Measurements from ENCODE around the gene WDR76. TPM values are rescaled to one million over a fixed set of nuclear protein-coding genes. Genes with fewer than 3 reads are reported as not detected.

Gene WDR76
- total RNA-seq, 4 donors from 2014 or later, result 2.7 to 21.5 (median 4.1) TPM

DNA sequence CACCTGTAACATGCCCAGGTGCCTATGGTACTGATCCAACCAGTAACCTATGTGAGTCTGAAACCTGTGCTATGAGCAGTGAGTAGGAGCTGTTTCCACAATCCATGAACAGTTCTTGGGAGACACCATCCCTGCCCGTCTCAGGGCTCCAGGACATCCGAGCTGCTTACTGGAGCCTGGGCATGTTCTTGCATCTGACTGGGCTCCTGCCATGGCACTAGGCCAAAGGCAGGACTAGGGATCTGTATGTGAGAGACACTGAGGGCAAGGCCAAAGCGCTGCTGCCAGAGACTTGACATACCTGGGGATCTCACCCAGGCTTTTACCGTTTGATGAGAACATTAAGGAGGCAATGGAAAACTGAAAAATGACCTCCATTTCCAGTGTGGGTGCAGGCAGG is 59.8 kb downstream of the WDR76 start:
- DNase-seq, result no peak
- Histone ChIP-seq H3K4me3 (no peak overlapping the region), H3K9me3 (no peaks in the 10 kb centered on the region), H3K36me3 (no peaks in the 10 kb centered on the region), H3K4me1 (no peaks in the 10 kb centered on the region), H3K27me3 (no peaks in the 10 kb centered on the region), H3K27ac (no peak overlapping the region)
- TF ChIP-seq POLR2A (IDR thresholded peaks at IDR 0.05), result no peak
- TF ChIP-seq, protein P1, sequence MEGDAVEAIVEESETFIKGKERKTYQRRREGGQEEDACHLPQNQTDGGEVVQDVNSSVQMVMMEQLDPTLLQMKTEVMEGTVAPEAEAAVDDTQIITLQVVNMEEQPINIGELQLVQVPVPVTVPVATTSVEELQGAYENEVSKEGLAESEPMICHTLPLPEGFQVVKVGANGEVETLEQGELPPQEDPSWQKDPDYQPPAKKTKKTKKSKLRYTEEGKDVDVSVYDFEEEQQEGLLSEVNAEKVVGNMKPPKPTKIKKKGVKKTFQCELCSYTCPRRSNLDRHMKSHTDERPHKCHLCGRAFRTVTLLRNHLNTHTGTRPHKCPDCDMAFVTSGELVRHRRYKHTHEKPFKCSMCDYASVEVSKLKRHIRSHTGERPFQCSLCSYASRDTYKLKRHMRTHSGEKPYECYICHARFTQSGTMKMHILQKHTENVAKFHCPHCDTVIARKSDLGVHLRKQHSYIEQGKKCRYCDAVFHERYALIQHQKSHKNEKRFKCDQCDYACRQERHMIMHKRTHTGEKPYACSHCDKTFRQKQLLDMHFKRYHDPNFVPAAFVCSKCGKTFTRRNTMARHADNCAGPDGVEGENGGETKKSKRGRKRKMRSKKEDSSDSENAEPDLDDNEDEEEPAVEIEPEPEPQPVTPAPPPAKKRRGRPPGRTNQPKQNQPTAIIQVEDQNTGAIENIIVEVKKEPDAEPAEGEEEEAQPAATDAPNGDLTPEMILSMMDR (IDR thresholded peaks at IDR 0.05), result no peak

DNA sequence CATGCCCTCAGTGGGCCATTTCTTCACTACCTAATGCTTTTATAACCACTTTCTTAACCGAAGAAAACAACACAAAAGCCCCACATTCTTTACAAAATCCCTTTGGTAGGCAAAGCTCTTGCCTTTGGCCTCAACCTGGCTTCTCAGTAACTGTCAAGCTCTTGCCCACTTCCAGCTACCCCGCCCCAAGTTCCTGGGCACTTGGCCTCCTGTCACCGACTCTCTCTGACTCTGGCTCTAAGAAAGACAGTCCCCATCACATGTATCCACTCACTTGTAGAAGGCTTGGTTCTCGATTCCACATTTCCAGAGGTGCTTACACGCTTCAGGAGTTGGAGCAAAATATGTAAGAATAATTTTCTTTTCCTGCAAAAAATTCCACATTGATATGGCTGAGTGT is 61.1 kb downstream of the WDR76 start:
- no peaks in the 10 kb centered on the region for H3K9me3 ChIP-seq
- H3K27ac ChIP-seq, result no peak overlapping the region
- H3K36me3 ChIP-seq, result no peaks in the 10 kb centered on the region
- H3K4me1 ChIP-seq, result no peaks in the 10 kb centered on the region
- H3K4me3 ChIP-seq, result no peak overlapping the region
- no peaks in the 10 kb centered on the region for H3K27me3 ChIP-seq
- TF ChIP-seq POLR2A (IDR thresholded peaks at IDR 0.05), result no peak
- TF ChIP-seq, protein P1 (IDR thresholded peaks at IDR 0.05), result no peak
- no peak for DNase-seq

DNA sequence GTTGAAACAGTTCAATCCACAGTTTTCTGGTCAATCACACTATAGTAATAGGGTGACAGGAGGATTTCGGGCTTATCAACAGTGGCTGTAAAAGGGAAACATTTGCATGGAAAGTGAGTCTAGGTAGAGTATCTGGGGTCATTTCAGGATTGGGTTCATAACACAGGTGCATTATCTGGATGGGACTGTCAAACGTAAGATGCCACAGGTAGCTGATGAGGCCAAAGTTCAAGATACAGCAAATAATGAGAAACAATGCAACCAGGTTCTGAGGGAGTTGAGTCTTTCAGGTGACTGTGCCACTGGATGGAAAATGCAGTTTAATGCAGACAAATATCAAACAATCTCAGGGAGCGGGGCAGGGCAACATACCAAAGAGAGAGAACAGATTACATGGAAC is 62.2 kb downstream of the WDR76 start:
- H3K9me3 ChIP-seq, result no peaks in the 10 kb centered on the region
- no peak overlapping the region for H3K4me3 ChIP-seq
- TF ChIP-seq, protein P1 (IDR thresholded peaks at IDR 0.05), result no peak
- TF ChIP-seq POLR2A (IDR thresholded peaks at IDR 0.05), result no peak
- no peak for DNase-seq
- H3K4me1 ChIP-seq, result no peaks in the 10 kb centered on the region
- no peaks in the 10 kb centered on the region for H3K36me3 ChIP-seq
- H3K27me3 ChIP-seq, result no peaks in the 10 kb centered on the region
- H3K27ac ChIP-seq, result no peak overlapping the region

GRCh38 chr15:43893956-43894355 is 67.2 kb downstream of the WDR76 start:
- H3K4me3 ChIP-seq, result no peak overlapping the region
- H3K36me3 ChIP-seq, result no peaks in the 10 kb centered on the region
- TF ChIP-seq POLR2A (IDR thresholded peaks at IDR 0.05), result no peak
- TF ChIP-seq, protein P1 (IDR thresholded peaks at IDR 0.05), result no peak
- no peaks in the 10 kb centered on the region for H3K27me3 ChIP-seq
- H3K27ac ChIP-seq, result no peak overlapping the region
- DNase-seq, result no peak
- no peaks in the 10 kb centered on the region for H3K9me3 ChIP-seq
- H3K4me1 ChIP-seq, result no peaks in the 10 kb centered on the region

DNA sequence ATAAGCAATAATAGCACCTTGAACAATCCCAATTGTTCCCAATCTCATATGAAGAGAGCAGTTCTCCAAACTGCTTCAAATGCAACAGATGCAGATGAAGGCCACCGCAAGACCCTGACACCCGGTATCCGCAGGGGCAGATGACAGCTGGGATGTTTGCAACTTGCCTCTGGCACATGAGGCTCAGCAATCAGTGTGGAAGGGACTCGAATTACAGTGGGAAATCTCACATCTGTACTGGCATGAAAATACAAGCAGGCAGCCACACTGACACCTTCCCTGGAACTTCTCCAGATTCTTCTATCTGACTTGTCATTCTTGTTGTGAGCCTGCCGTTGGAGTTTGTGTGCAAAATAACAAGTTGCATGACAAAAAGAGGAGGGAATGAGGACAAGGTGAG is 68.8 kb downstream of the WDR76 start:
- H3K36me3 ChIP-seq, result no peaks in the 10 kb centered on the region
- no peak for DNase-seq
- TF ChIP-seq POLR2A (IDR thresholded peaks at IDR 0.05), result no peak
- TF ChIP-seq, protein P1 (IDR thresholded peaks at IDR 0.05), result no peak
- H3K4me1 ChIP-seq, result no peaks in the 10 kb centered on the region
- no peak overlapping the region for H3K27ac ChIP-seq
- H3K9me3 ChIP-seq, result no peaks in the 10 kb centered on the region
- no peak overlapping the region for H3K4me3 ChIP-seq
- H3K27me3 ChIP-seq, result no peaks in the 10 kb centered on the region

- H3K36me3 ChIP-seq, result no peaks in the 10 kb centered on the region
- DNase-seq, result no peak
- H3K4me1 ChIP-seq, result no peaks in the 10 kb centered on the region
- no peak overlapping the region for H3K4me3 ChIP-seq
- no peaks in the 10 kb centered on the region for H3K27me3 ChIP-seq
- H3K27ac ChIP-seq, result no peak overlapping the region
- H3K9me3 ChIP-seq, result no peaks in the 10 kb centered on the region
- TF ChIP-seq, protein P1 (IDR thresholded peaks at IDR 0.05), result no peak
- no peak for TF ChIP-seq POLR2A (IDR thresholded peaks at IDR 0.05)
Observed at GRCh38 chr15:43896543-43896942, 69.7 kb downstream of the WDR76 start.

All from Peyer's patch (tissue), 4 donors.